ENCODE data around the gene CTTN.

DNA sequence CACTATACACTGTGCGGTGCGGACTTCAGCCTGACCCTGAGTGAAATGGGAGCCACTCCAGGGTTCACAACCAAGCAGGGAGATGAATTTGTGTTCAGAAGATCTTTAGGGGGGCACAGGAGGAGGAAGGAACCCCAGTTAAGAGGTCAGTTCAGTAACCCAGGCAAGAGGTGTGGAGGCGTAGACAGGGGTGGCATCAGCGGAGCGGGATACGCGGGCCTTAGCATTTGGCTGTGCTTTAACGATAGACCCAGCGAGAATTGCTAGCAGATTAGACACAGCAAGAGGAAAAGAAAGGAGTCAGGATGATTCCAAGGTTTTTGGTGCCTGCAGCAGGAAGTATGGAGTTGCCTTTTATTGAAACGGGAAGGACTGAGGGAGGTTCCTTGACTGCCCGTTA, 46.8 kb downstream of the CTTN start:
- TF ChIP-seq, protein P1, sequence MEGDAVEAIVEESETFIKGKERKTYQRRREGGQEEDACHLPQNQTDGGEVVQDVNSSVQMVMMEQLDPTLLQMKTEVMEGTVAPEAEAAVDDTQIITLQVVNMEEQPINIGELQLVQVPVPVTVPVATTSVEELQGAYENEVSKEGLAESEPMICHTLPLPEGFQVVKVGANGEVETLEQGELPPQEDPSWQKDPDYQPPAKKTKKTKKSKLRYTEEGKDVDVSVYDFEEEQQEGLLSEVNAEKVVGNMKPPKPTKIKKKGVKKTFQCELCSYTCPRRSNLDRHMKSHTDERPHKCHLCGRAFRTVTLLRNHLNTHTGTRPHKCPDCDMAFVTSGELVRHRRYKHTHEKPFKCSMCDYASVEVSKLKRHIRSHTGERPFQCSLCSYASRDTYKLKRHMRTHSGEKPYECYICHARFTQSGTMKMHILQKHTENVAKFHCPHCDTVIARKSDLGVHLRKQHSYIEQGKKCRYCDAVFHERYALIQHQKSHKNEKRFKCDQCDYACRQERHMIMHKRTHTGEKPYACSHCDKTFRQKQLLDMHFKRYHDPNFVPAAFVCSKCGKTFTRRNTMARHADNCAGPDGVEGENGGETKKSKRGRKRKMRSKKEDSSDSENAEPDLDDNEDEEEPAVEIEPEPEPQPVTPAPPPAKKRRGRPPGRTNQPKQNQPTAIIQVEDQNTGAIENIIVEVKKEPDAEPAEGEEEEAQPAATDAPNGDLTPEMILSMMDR (IDR thresholded peaks at IDR 0.05): no peak
- no peak for TF ChIP-seq POLR2A (IDR thresholded peaks at IDR 0.05)
